NCI-H1105 treated with DMSO at 0.1 percent for 48 hours (cell line): ENCODE data around the gene IFNA4.
"Not testable (repeated sequence)": the region's sequence is repeated elsewhere in the genome, so short reads cannot be mapped to it uniquely, and the experiment has no call there.

Source experiments
- DNase-seq: peaks from one replicate; lab custom pipeline; 2025; lab: John Stamatoyannopoulos, UW

Gene IFNA4

GRCh38 chr9:21187487-21187886 lies at the start of gene IFNA4:
Gene IFNA4 (minus strand): TSS chr9:21187587. CDS start chr9:21187531, 56 bp downstream.
- DNase-seq: not testable (repeated sequence)

DNA sequence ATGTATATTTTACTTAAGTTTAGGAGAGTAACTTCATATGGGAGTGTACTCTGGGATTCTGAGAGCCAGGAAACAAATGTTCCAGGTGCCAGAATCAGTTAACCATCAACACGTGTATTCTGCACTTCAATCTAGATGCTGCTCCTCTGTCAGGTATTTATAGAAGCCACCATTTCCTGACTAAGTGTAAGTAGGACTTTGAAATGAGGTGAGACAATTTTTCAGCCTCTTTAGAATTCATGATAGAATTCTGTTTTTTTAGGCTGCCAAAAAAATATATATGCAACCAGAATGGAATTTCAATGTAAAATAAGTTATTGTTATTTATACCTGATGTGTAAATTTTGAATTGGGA lies 49.0 kb upstream of the IFNA4 start:
- DNase-seq: not testable (repeated sequence)

GRCh38 chr9:21235468-21236359 lies 48.3 kb upstream of the IFNA4 start:
- DNase-seq: peak; percentile 10

DNA sequence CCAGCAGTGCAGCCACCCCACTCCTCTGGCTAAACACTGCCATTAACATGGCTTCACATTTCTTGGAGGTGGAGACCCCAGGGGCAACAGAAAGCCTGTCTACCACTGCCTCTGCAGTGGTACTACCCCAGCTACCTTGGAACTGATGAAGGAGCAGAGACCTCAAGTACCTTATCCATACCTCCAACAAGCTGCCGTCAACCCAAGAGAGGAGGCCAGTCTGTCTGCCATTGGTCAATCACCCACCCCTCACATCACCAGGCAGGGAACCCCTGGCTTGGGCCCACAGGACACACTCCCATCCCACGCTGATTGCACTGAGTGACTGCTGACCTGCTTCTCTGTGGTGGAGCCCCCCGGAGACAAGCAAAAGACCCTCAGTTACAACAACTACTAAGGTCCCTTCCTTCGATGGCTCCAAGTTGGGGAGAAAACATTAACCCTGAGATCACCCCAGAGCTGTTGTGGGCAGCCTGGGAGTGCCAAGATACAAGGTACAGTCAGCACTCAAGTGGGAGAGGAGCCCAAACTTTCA lies 46.8 kb upstream of the IFNA4 start:
- DNase-seq: no peak

- no peak for DNase-seq
These were observed 45.9 kb upstream of the IFNA4 start for GRCh38 chr9:21233258-21233657.

- no peak for DNase-seq
These were observed 40.7 kb upstream of the IFNA4 start, which contains the start of gene IFNA17 for GRCh38 chr9:21228122-21228521. Gene IFNA17 (minus strand): TSS chr9:21228222. CDS start chr9:21228173, 49 bp downstream.

- DNase-seq: not testable (repeated sequence)
These were observed 29.8 kb upstream of the IFNA4 start, which contains the start of gene IFNA16 for GRCh38 chr9:21217211-21217610. Gene IFNA16 (minus strand): TSS chr9:21217311. CDS start chr9:21217305, 6 bp downstream.

DNA sequence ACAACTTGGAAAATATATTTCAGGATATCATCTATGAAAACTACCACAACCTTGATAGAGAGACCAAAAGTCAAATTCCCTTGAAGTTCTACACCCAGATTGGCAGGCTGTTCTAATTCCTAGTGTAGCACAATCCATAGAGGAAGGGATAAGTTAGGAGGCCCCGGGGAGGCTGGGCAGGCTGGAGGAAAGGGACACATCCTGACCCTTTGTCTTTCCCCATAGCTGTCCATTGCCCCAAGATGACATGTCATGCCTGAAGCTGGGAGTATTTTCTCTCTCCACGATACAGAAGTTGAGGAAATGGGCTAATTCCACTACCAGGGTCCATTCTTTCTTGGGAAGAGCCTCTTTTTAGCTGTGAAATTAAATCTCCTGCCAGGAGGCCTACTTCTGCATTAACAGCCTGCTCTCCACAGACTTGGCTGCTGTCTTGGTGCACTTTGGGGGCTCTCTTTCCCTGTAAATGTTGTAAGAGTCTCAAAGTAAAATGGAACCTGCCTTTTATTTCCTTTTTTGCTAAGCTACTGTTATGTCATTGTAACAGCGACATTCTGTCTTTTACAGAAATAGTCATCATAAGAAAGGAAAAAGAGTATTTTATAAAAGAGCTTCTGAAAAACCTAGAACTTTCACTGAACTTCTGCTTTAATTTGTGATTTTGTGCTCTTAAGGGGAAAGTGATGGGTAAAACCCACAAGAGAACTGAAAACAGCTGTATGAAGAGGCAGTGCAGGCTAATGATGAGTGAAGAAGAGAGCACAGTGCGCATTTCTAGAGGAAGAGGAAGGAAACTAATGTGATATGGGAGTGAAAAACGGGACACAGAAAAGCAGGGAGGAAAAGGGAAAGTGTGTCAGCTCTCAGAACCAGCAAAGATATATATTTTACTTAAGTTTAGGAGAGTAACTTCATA lies 26.3 kb upstream of the IFNA4 start:
- not testable (repeated sequence) for DNase-seq

- not testable (repeated sequence) for DNase-seq
These were observed 24.8 kb upstream of the IFNA4 start for GRCh38 chr9:21212160-21212559.

DNA sequence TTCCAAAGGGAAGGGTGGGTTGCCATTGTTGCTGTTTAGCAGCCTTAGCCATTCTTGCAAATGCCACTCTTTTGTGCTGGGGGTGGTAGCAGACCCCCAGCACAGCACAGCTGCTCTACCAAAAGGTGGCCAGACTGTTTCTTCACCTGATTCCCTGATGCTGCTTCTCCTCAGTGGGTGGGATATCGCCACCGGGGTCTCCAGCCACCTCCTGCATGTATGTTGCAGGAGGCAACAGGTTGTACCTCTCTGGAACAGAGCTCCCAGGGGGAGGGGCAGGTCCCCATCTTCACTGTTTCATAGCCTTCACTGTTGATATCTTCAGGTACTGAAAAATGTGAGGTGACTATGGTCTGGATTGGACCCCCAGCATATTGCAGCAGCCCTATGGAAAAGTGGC lies 23.4 kb upstream of the IFNA4 start:
- DNase-seq: not testable (repeated sequence)

- DNase-seq: no peak
These were observed 22.9 kb upstream of the IFNA4 start for GRCh38 chr9:21210311-21210710.

GRCh38 chr9:21207043-21207442 lies 19.7 kb upstream of the IFNA4 start, which contains the start of gene IFNA10:
Gene IFNA10 (minus strand): TSS chr9:21207143. CDS start chr9:21207097, 46 bp downstream.
- not testable (repeated sequence) for DNase-seq

- DNase-seq: no peak
These were observed 17.8 kb upstream of the IFNA4 start for GRCh38 chr9:21205204-21205603.

GRCh38 chr9:21202105-21202504 lies 14.7 kb upstream of the IFNA4 start, which contains the start of gene IFNA7:
Gene IFNA7 (minus strand): TSS chr9:21202205. CDS start chr9:21202165, 40 bp downstream.
- not testable (repeated sequence) for DNase-seq

- not testable (repeated sequence) for DNase-seq
These were observed 7.7 kb upstream of the IFNA4 start for GRCh38 chr9:21194867-21195776.

- not testable (repeated sequence) for DNase-seq
These were observed 4.3 kb downstream of the IFNA4 start for GRCh38 chr9:21182810-21183736.

- DNase-seq: no peak
These were observed 12.7 kb downstream of the IFNA4 start for GRCh38 chr9:21174671-21175070.

DNA sequence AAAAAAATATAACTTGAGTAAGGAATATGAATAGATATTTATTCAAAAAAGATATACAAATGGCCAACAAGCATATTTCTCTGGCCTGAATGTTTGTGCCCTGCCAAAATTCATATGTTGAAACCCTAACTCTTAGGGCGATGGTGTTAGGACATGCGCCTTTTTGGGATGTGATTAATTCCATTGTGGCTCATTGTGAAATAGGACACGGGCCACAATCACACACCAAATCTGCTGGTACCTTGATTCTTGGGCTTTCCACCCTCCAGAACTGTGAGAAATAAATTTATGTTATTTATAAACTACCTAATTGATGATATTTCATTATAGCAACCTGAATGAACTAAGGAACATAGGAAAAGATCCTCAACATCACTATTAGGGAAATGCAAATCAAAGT lies 15.2 kb downstream of the IFNA4 start:
- no peak for DNase-seq

GRCh38 chr9:21171351-21171750 lies 16.0 kb downstream of the IFNA4 start:
- no peak for DNase-seq

GRCh38 chr9:21166560-21166959 lies 20.8 kb downstream of the IFNA4 start, which contains the start of gene IFNA21:
Gene IFNA21 (minus strand): TSS chr9:21166660. CDS start chr9:21166612, 48 bp downstream.
- not testable (repeated sequence) for DNase-seq
